ENCODE measurements around the gene ZBED6.

GRCh38 chr1:203796236-203796605 lies 798 bp downstream of the ZBED6 start:
- no peak for TF ChIP-seq POLR2A (IDR thresholded peaks at IDR 0.05; ENCODE audit: low read length)
- TF ChIP-seq GATA1 (IDR thresholded peaks at IDR 0.05; ENCODE audit: low read depth, low read length): no peak
